Glutamatergic neuron (in vitro differentiated cells): Measurements from ENCODE around the gene COLEC11. TPM values are rescaled to one million over a fixed set of nuclear protein-coding genes. Genes with fewer than 3 reads are reported as not detected.

Experiments used
- DNase-seq: peaks from one replicate; pipeline ENCODE4 v3.0.0; 2022
- H3K27ac Mint-ChIP-seq: one replicate; pipeline ENCODE4 v1.8.0; 2020; ENCODE audit warnings: mild to moderate bottlenecking, mixed read lengths, inconsistent platforms; ENCODE audit not compliant: unreplicated experiment
- H3K27me3 Mint-ChIP-seq: one replicate; pipeline ENCODE4 v1.8.0; 2020; ENCODE audit warnings: mild to moderate bottlenecking, moderate library complexity, mixed read lengths, inconsistent platforms; ENCODE audit not compliant: unreplicated experiment
- H3K36me3 Mint-ChIP-seq: one replicate; pipeline ENCODE4 v1.8.0; 2020; ENCODE audit warnings: mild to moderate bottlenecking, mixed read lengths, inconsistent platforms; ENCODE audit not compliant: unreplicated experiment
- H3K4me1 Mint-ChIP-seq: one replicate; pipeline ENCODE4 v1.8.0; 2020; ENCODE audit warnings: mild to moderate bottlenecking, low read depth, mixed read lengths, inconsistent platforms; ENCODE audit not compliant: unreplicated experiment
- H3K4me3 Mint-ChIP-seq: one replicate; pipeline ENCODE4 v1.8.0; 2020; ENCODE audit warnings: mild to moderate bottlenecking, mixed read lengths, inconsistent platforms; ENCODE audit not compliant: unreplicated experiment
- H3K9me3 Mint-ChIP-seq: one replicate; pipeline ENCODE4 v1.8.0; 2020; ENCODE audit warnings: mild to moderate bottlenecking, moderate library complexity, mixed read lengths, inconsistent platforms; ENCODE audit not compliant: unreplicated experiment
- CTCF ChIP-seq: fragments of 200-600 bp; sonication (generic); IDR thresholded peaks from one replicate; pipeline ENCODE4 v1.5.0; 2021; ENCODE audit not compliant: partially characterized antibody, unreplicated experiment
- total RNA-seq: library from RNA; stranded (reverse); fragmentation: NEBNext Ultra II Directional; extraction: Animal tissue kit (Norgen Biotek cat#: 25700); gene quantifications from one replicate; pipeline ENCODE4 v1.2.1, GENCODE V29; 2021; ENCODE audit not compliant: unreplicated experiment

Gene COLEC11
- total RNA-seq, 1 donor from 2014 or later, result not detected

GRCh38 chr2:3672861-3673678 lies 78.2 kb downstream of the COLEC11 start:
- TF ChIP-seq CTCF, result no peak
- H3K4me3 Mint-ChIP-seq, result no peak overlapping the region

GRCh38 chr2:3674066-3674845 lies 79.3 kb downstream of the COLEC11 start:
- H3K9me3 Mint-ChIP-seq, result peaks cover 2% of the 10 kb centered on the region
- no peak overlapping the region for H3K4me3 Mint-ChIP-seq
- H3K27me3 Mint-ChIP-seq, result no peaks in the 10 kb centered on the region
- H3K4me1 Mint-ChIP-seq, result no peaks in the 10 kb centered on the region
- no peak overlapping the region for H3K27ac Mint-ChIP-seq
- no peaks in the 10 kb centered on the region for H3K36me3 Mint-ChIP-seq
- no peak for TF ChIP-seq CTCF
- DNase-seq, result no peak

More at GRCh38 chr2:3672861-3673678, 78.2 kb downstream of the COLEC11 start:
- Mint-ChIP-seq H3K36me3 (peaks cover 1% of the 10 kb centered on the region), H3K9me3 (peaks cover 4% of the 10 kb centered on the region), H3K4me1 (no peaks in the 10 kb centered on the region), H3K27ac (no peak overlapping the region), H3K27me3 (no peaks in the 10 kb centered on the region)
- DNase-seq, result no peak

GRCh38 chr2:3675687-3676086 lies 80.8 kb downstream of the COLEC11 start:
- Mint-ChIP-seq H3K4me1 (no peaks in the 10 kb centered on the region), H3K27ac (no peak overlapping the region), H3K9me3 (no peaks in the 10 kb centered on the region), H3K27me3 (no peaks in the 10 kb centered on the region), H3K4me3 (no peak overlapping the region), H3K36me3 (no peaks in the 10 kb centered on the region)
- DNase-seq, result no peak
- no peak for TF ChIP-seq CTCF

GRCh38 chr2:3677436-3677835 lies 82.5 kb downstream of the COLEC11 start:
- no peak for DNase-seq
- Mint-ChIP-seq H3K36me3 (no peaks in the 10 kb centered on the region), H3K4me1 (no peaks in the 10 kb centered on the region), H3K27me3 (no peaks in the 10 kb centered on the region), H3K4me3 (no peak overlapping the region), H3K27ac (no peak overlapping the region), H3K9me3 (no peaks in the 10 kb centered on the region)
- TF ChIP-seq CTCF, result no peak

GRCh38 chr2:3678212-3678611 lies 83.3 kb downstream of the COLEC11 start:
- DNase-seq, result no peak
- Mint-ChIP-seq H3K27me3 (no peaks in the 10 kb centered on the region), H3K27ac (no peak overlapping the region), H3K4me3 (no peak overlapping the region), H3K36me3 (no peaks in the 10 kb centered on the region), H3K9me3 (no peaks in the 10 kb centered on the region), H3K4me1 (no peaks in the 10 kb centered on the region)
- TF ChIP-seq CTCF, result no peak
